Progenitor cell of endocrine pancreas (in vitro differentiated cells): ENCODE data around the gene AZU1. TPM values are rescaled to one million over a fixed set of nuclear protein-coding genes. Genes with fewer than 3 reads are reported as not detected.

Experiments used
- DNase-seq: peaks from one replicate; pipeline ENCODE4 v3.0.0; 2021; ENCODE audit warnings: low spot score; ENCODE audit not compliant: unreplicated experiment
- H3K27ac Mint-ChIP-seq: 2 replicates; pipeline ENCODE4 v1.8.0; 2021; ENCODE audit warnings: mild to moderate bottlenecking, moderate library complexity, mixed read lengths
- H3K27me3 Mint-ChIP-seq: 2 replicates; pipeline ENCODE4 v1.8.0; 2021; ENCODE audit warnings: mixed read lengths
- H3K36me3 Mint-ChIP-seq: 2 replicates; pipeline ENCODE4 v1.8.0; 2022; ENCODE audit warnings: mixed read lengths; ENCODE audit not compliant: insufficient read depth
- H3K4me1 Mint-ChIP-seq: 2 replicates; pipeline ENCODE4 v1.8.0; 2021; ENCODE audit warnings: low read depth, mixed read lengths
- H3K4me3 Mint-ChIP-seq: 2 replicates; pipeline ENCODE4 v1.8.0; 2021; ENCODE audit warnings: low read depth, mild to moderate bottlenecking, moderate library complexity, mixed read lengths
- H3K9me3 Mint-ChIP-seq: 2 replicates; pipeline ENCODE4 v1.8.0; 2021; ENCODE audit warnings: low read depth, mixed read lengths
- CTCF ChIP-seq: fragments of 200-600 bp; sonication (generic); IDR thresholded peaks from one replicate; pipeline ENCODE4 v1.5.0; 2021; ENCODE audit warnings: antibody characterized with exemption, mild to moderate bottlenecking; ENCODE audit not compliant: unreplicated experiment
- total RNA-seq: library from RNA; stranded (reverse); gene quantifications from 2 replicates; pipeline ENCODE4 v1.2.1, GENCODE V29; 2021

AZU1 gene
- total RNA-seq, 1 donor from 2014 or later: 5.1 TPM

DNA sequence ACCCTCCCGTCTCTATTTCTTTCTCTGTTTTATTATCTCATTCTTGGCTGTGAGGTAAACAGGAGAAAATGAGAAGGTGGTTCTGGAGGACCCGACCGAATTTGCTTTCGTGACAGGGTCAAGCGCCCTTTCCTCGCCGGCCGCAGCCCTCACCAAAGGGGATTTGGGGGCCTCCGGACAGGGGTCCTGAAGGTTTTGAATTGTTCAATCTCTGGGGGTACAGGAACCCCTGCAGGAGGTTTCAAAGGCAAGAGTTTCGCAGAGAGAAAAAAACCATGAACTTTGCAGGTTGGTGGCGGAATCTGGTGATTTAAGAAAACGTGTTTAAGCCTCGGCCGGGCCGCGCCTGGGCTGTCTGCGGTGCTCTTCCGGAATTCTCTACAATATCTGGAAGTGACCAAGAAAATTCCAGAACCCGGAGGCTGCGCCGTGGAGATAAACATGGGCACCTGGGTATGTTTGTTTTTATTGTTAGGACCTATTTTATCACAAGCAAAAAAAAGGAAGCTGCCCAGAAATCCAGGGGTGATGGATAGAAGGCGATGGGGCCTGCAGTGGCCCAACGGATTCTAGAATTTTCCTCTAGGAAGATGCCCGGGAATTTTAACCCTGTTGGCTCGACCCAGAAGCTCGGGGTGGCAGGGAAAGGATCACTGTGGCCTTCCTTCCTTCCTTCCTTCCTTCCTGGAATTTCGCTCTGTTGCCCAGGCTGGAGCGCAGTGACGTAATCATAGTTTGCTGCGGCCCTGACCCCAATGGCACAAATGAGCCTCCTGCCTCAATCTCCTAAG, 44.6 kb upstream of the AZU1 start:
- Mint-ChIP-seq H3K9me3 (no peaks in the 10 kb centered on the region), H3K27ac (peak overlapping the region; percentile 97), H3K27me3 (no peaks in the 10 kb centered on the region), H3K36me3 (peaks cover 1% of the 10 kb centered on the region), H3K4me1 (peaks cover 12% of the 10 kb centered on the region), H3K4me3 (peak overlapping the region; percentile 68)
- no peak for DNase-seq
- no peak for TF ChIP-seq CTCF

DNA sequence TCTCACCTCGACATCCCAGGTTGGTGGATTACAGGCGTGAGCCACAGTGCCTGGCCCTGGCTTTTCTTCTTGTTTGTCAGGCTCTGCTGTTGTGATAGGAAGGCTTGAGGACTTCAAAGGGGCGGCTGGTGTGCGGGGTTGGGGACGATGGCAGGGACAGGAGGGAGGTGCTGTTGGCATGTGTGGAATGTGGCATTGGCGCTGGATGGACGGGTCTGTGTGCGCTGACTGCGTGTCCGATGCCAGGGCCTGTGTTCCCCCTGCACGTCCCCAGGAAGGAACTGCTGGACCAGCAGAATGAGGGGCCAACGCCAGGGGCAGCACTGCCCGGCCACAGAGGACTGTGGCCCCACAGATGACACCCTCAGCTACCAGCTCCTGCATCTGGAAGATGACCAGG, 43.1 kb upstream of the AZU1 start:
- Mint-ChIP-seq H3K27ac (no peak overlapping the region), H3K27me3 (no peaks in the 10 kb centered on the region), H3K4me3 (peak overlapping the region; percentile 54), H3K9me3 (no peaks in the 10 kb centered on the region), H3K36me3 (peaks cover 2% of the 10 kb centered on the region), H3K4me1 (peaks cover 20% of the 10 kb centered on the region)
- no peak for DNase-seq
- TF ChIP-seq CTCF: no peak

DNA sequence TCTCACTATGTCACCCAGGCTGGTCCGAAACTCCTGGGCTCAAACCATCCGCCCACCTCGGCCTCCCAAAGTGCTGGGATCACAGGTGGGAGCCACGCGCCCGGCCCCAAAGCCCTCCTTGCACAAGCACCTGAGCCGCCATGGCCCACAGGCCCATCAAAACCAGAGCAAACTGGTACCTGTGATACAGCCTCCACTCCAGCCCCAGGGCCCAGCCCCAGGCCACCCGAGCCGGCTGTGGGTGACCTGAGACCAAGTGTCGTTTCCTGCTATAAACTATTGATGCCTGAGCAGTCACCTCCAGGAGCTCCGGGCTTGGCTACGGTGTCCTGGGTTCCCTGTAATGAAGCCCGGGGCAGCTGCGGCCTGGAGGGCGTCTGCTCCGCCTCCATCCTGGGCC, 40.1 kb upstream of the AZU1 start:
- H3K9me3 Mint-ChIP-seq: no peaks in the 10 kb centered on the region
- H3K4me3 Mint-ChIP-seq: no peak overlapping the region
- peaks cover 17% of the 10 kb centered on the region for H3K4me1 Mint-ChIP-seq
- TF ChIP-seq CTCF: no peak
- H3K27ac Mint-ChIP-seq: no peak overlapping the region
- no peak for DNase-seq
- no peaks in the 10 kb centered on the region for H3K27me3 Mint-ChIP-seq
- H3K36me3 Mint-ChIP-seq: peaks cover 2% of the 10 kb centered on the region

DNA sequence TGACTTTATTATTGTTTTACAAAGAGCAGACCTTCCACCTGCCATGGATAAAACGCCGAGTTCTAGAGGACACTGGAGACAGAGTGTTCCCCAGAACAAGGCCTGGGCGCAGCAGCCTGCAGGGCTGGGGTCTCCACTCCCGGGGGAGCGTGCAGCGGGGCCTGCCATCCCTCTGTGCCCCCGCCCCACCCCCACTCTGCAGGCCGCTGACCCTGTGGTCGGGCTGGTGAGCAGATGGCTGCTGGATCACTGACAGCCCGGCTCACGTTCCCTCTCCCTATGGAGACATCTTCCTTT, 39.0 kb upstream of the AZU1 start:
- H3K27me3 Mint-ChIP-seq: no peaks in the 10 kb centered on the region
- peaks cover 13% of the 10 kb centered on the region for H3K4me1 Mint-ChIP-seq
- TF ChIP-seq CTCF: no peak
- H3K36me3 Mint-ChIP-seq: peaks cover 2% of the 10 kb centered on the region
- peak overlapping the region; percentile 86 for H3K27ac Mint-ChIP-seq
- DNase-seq: no peak
- no peaks in the 10 kb centered on the region for H3K9me3 Mint-ChIP-seq
- no peak overlapping the region for H3K4me3 Mint-ChIP-seq

- peak overlapping the region; percentile 31 for H3K4me3 Mint-ChIP-seq
- no peaks in the 10 kb centered on the region for H3K9me3 Mint-ChIP-seq
- H3K4me1 Mint-ChIP-seq: peaks cover 13% of the 10 kb centered on the region
- H3K36me3 Mint-ChIP-seq: peaks cover 2% of the 10 kb centered on the region
- H3K27ac Mint-ChIP-seq: peak overlapping the region; percentile 86
- TF ChIP-seq CTCF: no peak
- no peak for DNase-seq
- no peaks in the 10 kb centered on the region for H3K27me3 Mint-ChIP-seq
Measured at GRCh38 chr19:788983-789700, 38.5 kb upstream of the AZU1 start.
